Thymus (tissue), 11 donors: Measurements from ENCODE around the gene CREG2. TPM values are rescaled to one million over a fixed set of nuclear protein-coding genes. Genes with fewer than 3 reads are reported as not detected.

Source experiments
- DNase-seq, 9 donors: peaks; one replicate each; pipeline ENCODE4 v3.0.0-alpha.2; 2013; ENCODE audit warnings: low spot score in 9 of 9, low read depth in 6 of 9, missing footprints in 1 of 9
- H3K27ac ChIP-seq, 2 donors: one replicate each; pipeline ENCODE4 v1.5.1; 2013; ENCODE audit warnings: control low read depth in 1 of 2, low read depth in 1 of 2, low read length in 1 of 2, mild to moderate bottlenecking in 1 of 2, moderate library complexity in 1 of 2
- H3K27me3 ChIP-seq, 2 donors: one replicate each; pipeline ENCODE4 v1.5.1; 2013; ENCODE audit warnings: low read length in 1 of 2; ENCODE audit not compliant: control insufficient read depth in 2 of 2, insufficient read depth in 1 of 2
- H3K36me3 ChIP-seq, 2 donors: one replicate each; pipeline ENCODE4 v1.5.1; 2013; ENCODE audit warnings: low read length in 1 of 2, mild to moderate bottlenecking in 1 of 2, moderate library complexity in 1 of 2; ENCODE audit not compliant: control insufficient read depth in 2 of 2, insufficient read depth in 2 of 2
- H3K4me1 ChIP-seq, 2 donors: one replicate each; pipeline ENCODE4 v1.5.1; 2013; ENCODE audit warnings: low read length in 2 of 2; ENCODE audit not compliant: control insufficient read depth in 2 of 2, insufficient read depth in 2 of 2
- H3K4me3 ChIP-seq, 2 donors: one replicate each; pipeline ENCODE4 v1.5.1; 2013; ENCODE audit warnings: low read length in 2 of 2, control low read depth in 1 of 2, mild to moderate bottlenecking in 1 of 2
- H3K9me3 ChIP-seq, 2 donors: one replicate each; pipeline ENCODE4 v1.5.1; 2013; ENCODE audit warnings: low read length in 1 of 2, mild to moderate bottlenecking in 1 of 2; ENCODE audit not compliant: control insufficient read depth in 2 of 2, insufficient read depth in 1 of 2
- WGBS: extraction: QIAGEN DNeasy Blood & Tissue Kit; methylation state at CpG from one replicate; pipeline ENCODE4 v1.1.7; 2013; 5-methylcytosine and 5-hydroxymethylcytosine counted together
- polyA plus RNA-seq: library from polyadenylated mRNA; stranded (reverse); fragments of 200-250 nt; gene quantifications from one replicate; pipeline ENCODE4 v1.2.3, GENCODE V29; 2013
- total RNA-seq: library from RNA; stranded (reverse); fragments of 120-200 nt; gene quantifications from one replicate; pipeline ENCODE4 v1.2.4, GENCODE V29; 2013
- donor health status: healthy.

CREG2 gene
- total and polyA plus RNA-seq, 2 donors: 0.07 to 0.38 TPM

DNA sequence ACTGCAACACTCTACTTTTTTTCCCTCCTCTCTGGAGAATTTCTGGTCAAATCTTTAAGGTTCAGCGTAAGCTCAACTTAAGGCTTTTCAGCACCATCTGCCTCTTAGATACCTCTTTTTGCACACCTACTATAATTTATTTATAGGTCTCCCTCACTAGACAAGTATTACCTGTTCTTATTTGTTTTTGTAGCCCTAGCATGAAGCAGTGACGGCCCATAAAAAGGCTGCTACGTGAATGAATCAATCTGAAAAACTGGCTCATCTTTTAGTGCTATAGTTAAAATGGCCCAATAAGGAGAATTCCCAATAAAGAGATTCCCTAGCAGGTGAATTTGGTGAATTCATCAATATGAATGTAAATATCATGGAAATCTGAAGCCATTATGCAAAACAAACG, 85.3 kb downstream of the CREG2 start:
- 93% methylated on average over 4 of the region's 4 CpGs for WGBS
- Histone ChIP-seq H3K4me1 (peaks cover 17 to 35% of the 10 kb centered on the region in 2 donors), H3K27ac (no peak overlapping the region)

DNA sequence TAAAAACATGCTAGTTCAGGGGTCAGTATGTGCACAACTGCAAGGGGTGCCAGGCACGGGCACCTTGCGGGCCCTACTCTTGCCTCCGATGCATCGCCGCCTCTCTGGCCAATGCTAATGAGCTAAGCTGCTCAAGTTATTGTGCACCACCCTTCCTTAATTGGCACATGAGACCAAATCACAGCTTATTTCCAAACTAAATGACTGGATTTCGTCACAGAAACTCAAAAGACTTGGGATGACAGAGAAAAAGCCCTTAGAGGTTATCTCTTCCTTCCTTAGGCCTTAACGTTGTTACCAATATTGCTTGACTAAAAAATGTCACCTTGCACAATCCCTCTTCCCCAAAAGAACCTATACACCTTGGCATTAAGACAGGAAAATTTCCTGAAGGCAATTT, 86.5 kb downstream of the CREG2 start:
- H3K27me3 ChIP-seq: no peaks in the 10 kb centered on the region
- DNase-seq: no peak
- peaks cover 15 to 28% of the 10 kb centered on the region in 2 donors for H3K4me1 ChIP-seq
- H3K27ac ChIP-seq: no peak overlapping the region
- H3K4me3 ChIP-seq: no peak overlapping the region
- WGBS: 81% methylated on average over 7 of the region's 7 CpGs
- H3K9me3 ChIP-seq: no peaks in the 10 kb centered on the region
- H3K36me3 ChIP-seq: peaks cover 9 to 28% of the 10 kb centered on the region in 2 donors

More for the DNA sequence above, 85.3 kb downstream of the CREG2 start:
- Histone ChIP-seq H3K27me3 (no peaks in the 10 kb centered on the region), H3K4me3 (no peak overlapping the region), H3K36me3 (peaks cover 9 to 29% of the 10 kb centered on the region in 2 donors), H3K9me3 (no peaks in the 10 kb centered on the region)
- DNase-seq: no peak

DNA sequence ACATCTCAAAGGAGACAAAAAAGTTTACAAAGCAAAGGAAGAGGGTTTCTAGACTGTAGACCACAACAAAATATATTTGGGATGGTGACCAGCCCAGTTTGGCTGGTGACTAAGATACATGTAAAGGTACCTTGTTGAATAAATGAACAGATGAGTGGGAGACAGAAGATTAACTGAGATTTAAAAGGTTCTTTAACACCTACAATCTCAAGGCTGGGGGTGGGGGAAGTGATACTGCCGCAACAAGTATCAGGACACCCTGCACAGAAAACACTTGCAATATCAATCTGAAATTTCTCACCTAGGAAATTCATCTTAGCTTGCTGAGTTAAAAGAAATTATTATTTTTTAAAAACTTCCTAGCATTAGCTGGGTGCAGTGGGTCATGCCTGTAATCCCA, 87.1 kb downstream of the CREG2 start:
- Histone ChIP-seq H3K9me3 (no peaks in the 10 kb centered on the region), H3K27ac (no peak overlapping the region), H3K36me3 (peaks cover 9 to 24% of the 10 kb centered on the region in 2 donors), H3K4me1 (peaks cover 9 to 22% of the 10 kb centered on the region in 2 donors), H3K27me3 (no peaks in the 10 kb centered on the region), H3K4me3 (no peak overlapping the region)
- 81% methylated on average over 1 of the region's 1 CpG for WGBS
- no peak for DNase-seq

DNA sequence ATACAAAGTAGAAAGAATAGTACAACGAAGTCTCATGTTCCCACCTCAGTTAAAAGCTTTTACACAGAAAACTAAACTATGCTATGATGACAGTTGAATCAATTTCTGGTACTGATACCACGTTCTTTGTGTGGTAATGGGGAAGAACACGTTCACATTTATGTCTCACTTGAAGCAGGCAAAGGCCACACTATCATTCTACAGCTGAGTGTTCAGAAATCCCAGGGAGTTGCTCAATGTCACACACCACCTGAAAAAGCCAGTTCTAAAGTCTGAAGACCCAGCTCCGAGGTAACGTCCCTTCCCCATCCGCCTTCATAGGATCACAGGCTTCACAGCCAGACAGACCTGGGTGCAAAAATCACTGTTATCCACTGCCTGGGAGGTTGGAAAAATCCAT, 87.7 kb downstream of the CREG2 start:
- WGBS: 85% methylated on average over 6 of the region's 6 CpGs
- Histone ChIP-seq H3K4me3 (no peak overlapping the region), H3K27me3 (no peaks in the 10 kb centered on the region), H3K36me3 (peaks cover 9 to 27% of the 10 kb centered on the region in 2 donors), H3K9me3 (no peaks in the 10 kb centered on the region), H3K27ac (no peak overlapping the region), H3K4me1 (peaks cover 6 to 18% of the 10 kb centered on the region in 2 donors)
- DNase-seq: no peak

DNA sequence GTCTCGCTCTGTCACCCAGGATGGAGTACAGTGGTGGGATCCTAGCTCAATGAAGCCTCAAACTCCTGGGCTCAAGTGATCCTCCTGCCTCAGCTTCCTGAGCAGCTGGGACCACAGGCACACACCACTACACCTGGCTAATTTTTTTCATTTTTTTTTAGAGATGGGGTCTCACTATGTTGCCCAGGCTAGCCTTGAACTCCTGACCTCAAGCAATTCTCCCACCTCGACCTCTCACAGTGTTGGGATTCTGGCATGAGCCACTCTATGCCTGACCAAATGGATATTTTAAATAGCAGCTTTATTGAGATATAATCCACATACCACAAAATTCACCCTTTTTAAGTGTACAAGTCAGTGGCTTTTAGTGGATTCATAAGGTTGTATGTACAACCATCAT, 89.9 kb downstream of the CREG2 start:
- H3K4me1 ChIP-seq: peaks cover 6 to 8% of the 10 kb centered on the region in 2 donors
- WGBS: 97% methylated on average over 2 of the region's 2 CpGs

DNA sequence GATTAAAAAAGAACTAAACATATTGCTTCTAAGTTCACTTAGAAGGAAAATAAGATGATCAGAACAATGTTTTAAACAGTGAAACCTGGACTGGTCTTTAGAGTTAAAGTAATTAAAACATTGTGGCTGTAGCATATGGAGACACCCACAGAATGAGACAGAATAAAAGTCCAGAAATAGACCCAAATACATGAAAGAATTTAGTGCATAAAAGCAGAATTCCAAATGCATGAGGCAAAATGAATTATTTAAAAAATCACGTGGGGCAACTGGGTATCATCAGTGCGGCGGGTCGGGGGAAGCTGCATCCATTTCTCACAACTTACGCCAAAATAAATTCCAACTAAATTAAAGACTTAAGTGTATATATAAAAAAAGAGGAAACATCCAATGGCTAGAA, 90.9 kb downstream of the CREG2 start:
- no peak overlapping the region for H3K27ac ChIP-seq
- WGBS: 99% methylated on average over 5 of the region's 5 CpGs
- no peaks in the 10 kb centered on the region for H3K9me3 ChIP-seq
- DNase-seq: no peak
- peaks cover 14 to 45% of the 10 kb centered on the region in 2 donors for H3K36me3 ChIP-seq
- H3K4me3 ChIP-seq: no peak overlapping the region
- H3K27me3 ChIP-seq: no peaks in the 10 kb centered on the region
- peaks cover 6 to 8% of the 10 kb centered on the region in 2 donors for H3K4me1 ChIP-seq

More for the DNA sequence above, 89.9 kb downstream of the CREG2 start:
- H3K4me3 ChIP-seq: no peak overlapping the region
- peaks cover 11 to 38% of the 10 kb centered on the region in 2 donors for H3K36me3 ChIP-seq
- no peak for DNase-seq
- H3K27me3 ChIP-seq: no peaks in the 10 kb centered on the region
- H3K9me3 ChIP-seq: no peaks in the 10 kb centered on the region
- no peak overlapping the region for H3K27ac ChIP-seq

DNA sequence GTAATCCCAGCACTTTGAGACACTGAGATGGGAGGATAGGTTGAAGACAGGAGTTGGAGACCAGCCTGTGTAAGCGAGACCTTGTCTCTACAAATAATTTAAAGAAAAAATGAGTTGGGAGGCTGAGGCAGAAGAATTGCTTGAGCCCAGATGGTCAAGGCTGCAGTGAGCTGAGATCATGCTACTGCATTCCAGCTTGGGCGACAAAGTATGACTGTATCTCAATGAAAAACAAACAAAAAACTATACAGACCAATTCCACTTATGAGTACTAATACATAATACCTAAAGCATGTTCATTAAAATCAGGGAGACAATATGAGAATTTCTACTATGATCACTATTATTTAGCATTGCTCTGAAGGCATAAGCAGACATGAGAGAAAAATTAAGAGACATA, 91.4 kb downstream of the CREG2 start:
- H3K27me3 ChIP-seq: no peaks in the 10 kb centered on the region
- DNase-seq: no peak
- H3K4me1 ChIP-seq: peaks cover 6 to 8% of the 10 kb centered on the region in 2 donors
- no peak overlapping the region for H3K4me3 ChIP-seq
- H3K27ac ChIP-seq: no peak overlapping the region
- peaks cover 14 to 46% of the 10 kb centered on the region in 2 donors for H3K36me3 ChIP-seq
- H3K9me3 ChIP-seq: no peaks in the 10 kb centered on the region
- WGBS: 95% methylated on average over 2 of the region's 2 CpGs

Other genes with a start within 250 kb of the CREG2 start
- 7.7 TPM for gene TBC1D8, start 236.1 kb downstream of the CREG2 start, total RNA-seq
- 16.5 TPM for gene TBC1D8, start 236.1 kb downstream of the CREG2 start, polyA plus RNA-seq
- 49.4 TPM for gene CNOT11, start 134.6 kb downstream of the CREG2 start, total RNA-seq
- 34.0 TPM for gene CNOT11, start 134.6 kb downstream of the CREG2 start, polyA plus RNA-seq
- gene RNF149, start 78.8 kb downstream of the CREG2 start, total RNA-seq: 45.8 TPM
- 105 TPM for gene RNF149, start 78.8 kb downstream of the CREG2 start, polyA plus RNA-seq
- 1.0 TPM for gene RFX8, start 87.6 kb upstream of the CREG2 start, total RNA-seq
- gene RFX8, start 87.6 kb upstream of the CREG2 start, polyA plus RNA-seq: 1.5 TPM